Duodenal mucosa (tissue), 2 donors: ENCODE results near the gene SIRT7.

Experiments
- H3K27ac ChIP-seq: one replicate; pipeline ENCODE4 v1.7.0; 2013; ENCODE audit warnings: low read depth, low read length
- H3K27me3 ChIP-seq, 2 donors: one replicate each; pipeline ENCODE4 v1.7.0; 2013; ENCODE audit warnings: low read length in 2 of 2, control low read depth in 1 of 2; ENCODE audit not compliant: insufficient read depth in 2 of 2, control insufficient read depth in 1 of 2
- H3K36me3 ChIP-seq, 2 donors: one replicate each; pipeline ENCODE4 v1.7.0; 2013; ENCODE audit warnings: low read length in 2 of 2, control low read depth in 1 of 2; ENCODE audit not compliant: insufficient read depth in 2 of 2, control insufficient read depth in 1 of 2
- H3K4me1 ChIP-seq, 2 donors: one replicate each; pipeline ENCODE4 v1.7.0; 2013; ENCODE audit warnings: low read length in 2 of 2, control low read depth in 1 of 2; ENCODE audit not compliant: insufficient read depth in 2 of 2, control insufficient read depth in 1 of 2
- H3K4me3 ChIP-seq, 2 donors: one replicate each; pipeline ENCODE4 v1.7.0; 2013; ENCODE audit warnings: low read length in 2 of 2, low read depth in 1 of 2
- H3K9ac ChIP-seq, 2 donors: one replicate each; pipeline ENCODE4 v1.7.0; 2013; ENCODE audit warnings: low read length in 2 of 2, low read depth in 1 of 2
- H3K9me3 ChIP-seq, 2 donors: one replicate each; pipeline ENCODE4 v1.7.0; 2013; ENCODE audit warnings: low read length in 2 of 2, control low read depth in 1 of 2; ENCODE audit not compliant: control insufficient read depth in 1 of 2

SIRT7 gene

DNA sequence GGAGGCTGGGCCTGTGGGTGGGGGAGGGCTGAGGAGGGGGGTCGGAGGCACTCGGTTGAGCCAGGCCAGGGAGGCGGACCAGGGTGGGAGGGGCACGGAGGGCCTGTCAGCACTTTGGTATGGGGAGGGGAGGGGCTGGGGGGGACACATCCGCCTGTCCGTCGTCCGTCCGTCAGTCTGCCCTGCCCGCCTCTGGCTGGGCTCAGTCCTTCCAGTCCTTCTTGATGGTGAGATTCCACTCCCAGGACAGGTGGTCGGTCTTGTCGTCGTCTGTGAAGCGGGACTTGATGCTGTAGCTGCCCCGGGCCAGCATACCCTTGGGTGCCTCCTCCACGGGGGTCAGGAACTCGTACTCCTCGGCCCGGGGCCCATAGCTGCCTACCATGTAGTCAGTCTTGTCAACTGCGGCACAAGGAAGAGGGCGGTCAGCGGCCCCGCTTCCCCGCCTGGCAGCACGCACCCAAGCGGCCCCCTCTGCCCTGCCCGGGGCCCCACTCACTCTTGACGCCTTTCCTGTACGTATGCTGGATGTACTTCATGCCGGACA, 49.2 kb downstream of the SIRT7 start:
- peaks cover 61 to 71% of the 10 kb centered on the region in 2 donors for H3K4me1 ChIP-seq
- peak overlapping the region in 1 of 2 donors; percentile 89 for H3K9ac ChIP-seq
- peak overlapping the region; percentile 67 for H3K27ac ChIP-seq
- no peaks in the 10 kb centered on the region for H3K9me3 ChIP-seq
- no peaks in the 10 kb centered on the region for H3K27me3 ChIP-seq
- H3K36me3 ChIP-seq = peaks cover 17 to 25% of the 10 kb centered on the region in 2 donors
- H3K4me3 ChIP-seq = peak overlapping the region; percentile 1 to 89

DNA sequence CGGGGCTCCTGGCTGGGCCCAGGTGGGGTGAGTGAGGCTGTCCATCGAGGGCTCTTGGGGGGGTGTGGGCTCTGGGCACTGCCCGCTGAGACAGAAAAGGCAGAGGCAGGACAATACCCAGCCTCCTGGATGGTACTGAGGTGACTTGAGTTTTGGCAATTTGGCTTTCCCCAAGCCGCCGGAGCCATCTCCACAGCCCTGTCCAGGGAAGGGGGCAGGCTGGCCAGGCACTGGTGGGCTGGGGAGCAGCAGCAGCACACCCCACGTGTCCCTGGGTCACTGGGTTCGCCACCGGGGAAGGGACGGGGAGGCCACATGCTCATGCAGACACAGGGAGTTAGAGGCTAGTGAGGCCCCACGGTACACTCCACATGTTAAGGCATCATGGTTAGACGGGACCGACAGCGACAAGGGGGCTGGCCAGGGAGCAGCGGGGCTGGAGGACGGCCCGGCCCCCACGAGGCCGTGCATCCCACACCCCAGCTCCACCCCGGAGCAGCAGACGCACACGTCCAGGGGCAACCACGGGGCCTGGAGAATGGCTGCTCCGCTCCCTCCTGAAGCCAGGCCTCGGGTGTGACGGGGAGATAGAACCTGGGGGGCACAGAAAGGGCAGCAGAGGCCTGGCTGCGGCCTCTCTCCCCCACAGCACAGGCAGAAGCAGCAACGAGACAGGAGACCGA, 49.8 kb downstream of the SIRT7 start:
- no peaks in the 10 kb centered on the region for H3K9me3 ChIP-seq
- H3K36me3 ChIP-seq = peaks cover 17 to 27% of the 10 kb centered on the region in 2 donors
- H3K9ac ChIP-seq = peak overlapping the region; percentile 35 to 81
- peak overlapping the region; percentile 67 for H3K27ac ChIP-seq
- no peaks in the 10 kb centered on the region for H3K27me3 ChIP-seq
- H3K4me1 ChIP-seq = peaks cover 68 to 77% of the 10 kb centered on the region in 2 donors
- H3K4me3 ChIP-seq = peak overlapping the region in 1 of 2 donors; percentile 16

DNA sequence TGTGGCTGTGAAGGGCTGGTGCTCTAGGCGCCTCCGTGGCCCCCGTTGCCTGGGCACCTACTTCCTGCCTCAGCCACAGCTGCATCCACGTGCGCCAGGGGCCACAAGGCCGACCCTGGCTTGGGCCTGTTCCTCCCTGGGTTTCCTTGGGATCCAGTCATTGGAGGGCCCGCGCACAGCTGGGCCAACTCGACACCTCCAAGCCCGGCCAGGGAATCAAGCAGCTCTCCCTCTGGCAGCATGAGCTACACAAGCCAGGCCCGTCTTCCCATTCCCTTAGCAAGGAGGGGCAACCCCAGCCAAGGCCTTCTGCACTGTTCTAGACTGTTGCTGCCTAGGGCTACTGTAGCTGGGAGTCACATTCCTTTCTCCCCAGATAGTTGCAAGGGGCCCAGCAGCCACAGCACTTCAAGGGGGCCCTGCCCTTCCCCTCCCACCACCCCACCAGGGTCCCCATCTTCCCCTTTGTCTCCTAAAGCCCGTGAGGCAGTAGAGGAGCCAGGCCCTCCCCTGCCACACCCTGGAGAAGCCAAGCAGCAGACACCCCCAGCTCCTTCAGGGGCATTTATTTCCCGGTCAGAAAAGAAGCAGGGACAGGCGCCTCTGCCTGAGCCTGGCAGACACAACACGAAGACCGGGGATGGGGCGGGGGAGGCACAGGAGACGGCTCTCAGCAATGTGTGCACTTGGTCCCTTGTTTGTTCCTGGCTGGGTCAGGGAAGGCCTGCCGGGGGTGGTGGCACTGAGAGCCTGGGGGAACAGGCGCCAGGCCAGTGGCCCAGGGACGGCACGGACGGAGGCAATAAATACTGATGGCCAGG, 50.6 kb downstream of the SIRT7 start:
- no peaks in the 10 kb centered on the region for H3K9me3 ChIP-seq
- H3K4me3 ChIP-seq = peak overlapping the region in 1 of 2 donors; percentile 16
- peaks cover 74 to 82% of the 10 kb centered on the region in 2 donors for H3K4me1 ChIP-seq
- H3K27ac ChIP-seq = peak overlapping the region; percentile 74
- no peaks in the 10 kb centered on the region for H3K27me3 ChIP-seq
- peaks cover 17 to 29% of the 10 kb centered on the region in 2 donors for H3K36me3 ChIP-seq
- H3K9ac ChIP-seq = peak overlapping the region; percentile 35 to 81

DNA sequence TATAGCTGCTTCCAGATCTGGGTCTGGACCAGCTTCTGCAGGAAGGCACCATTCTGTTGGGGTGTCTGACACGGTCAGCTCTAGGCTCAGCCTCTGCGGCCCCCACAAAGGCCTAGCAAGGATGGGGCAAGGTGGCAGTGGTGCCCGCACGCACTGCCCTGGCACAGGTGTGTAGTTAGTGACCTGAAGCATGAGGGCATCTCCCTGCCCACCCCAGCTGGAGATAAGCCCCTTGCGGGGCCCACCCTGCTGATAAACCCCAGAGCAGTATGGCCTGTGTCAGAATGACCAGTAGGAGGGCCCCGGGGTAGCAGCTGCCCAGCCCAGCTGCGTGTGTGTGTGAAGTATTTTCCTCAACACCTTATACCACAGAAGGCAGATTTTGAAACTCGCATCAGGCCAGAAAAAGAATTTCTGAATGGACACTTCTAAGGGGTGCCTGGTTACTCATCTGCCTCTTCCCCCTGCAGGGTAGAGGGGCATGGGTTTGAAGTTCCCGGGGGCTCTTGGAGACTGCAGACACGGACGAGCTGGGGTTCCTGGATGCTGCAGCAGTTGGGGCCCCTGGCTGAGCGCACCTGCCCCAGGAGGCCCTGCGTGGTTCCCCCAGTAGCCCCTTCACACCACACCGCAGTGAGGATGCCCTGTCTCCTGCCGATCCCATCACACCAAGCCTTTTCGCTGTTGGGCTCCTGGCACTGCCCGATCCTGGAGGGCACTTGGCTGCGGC, 51.4 kb downstream of the SIRT7 start:
- peak overlapping the region; percentile 35 to 81 for H3K9ac ChIP-seq

DNA sequence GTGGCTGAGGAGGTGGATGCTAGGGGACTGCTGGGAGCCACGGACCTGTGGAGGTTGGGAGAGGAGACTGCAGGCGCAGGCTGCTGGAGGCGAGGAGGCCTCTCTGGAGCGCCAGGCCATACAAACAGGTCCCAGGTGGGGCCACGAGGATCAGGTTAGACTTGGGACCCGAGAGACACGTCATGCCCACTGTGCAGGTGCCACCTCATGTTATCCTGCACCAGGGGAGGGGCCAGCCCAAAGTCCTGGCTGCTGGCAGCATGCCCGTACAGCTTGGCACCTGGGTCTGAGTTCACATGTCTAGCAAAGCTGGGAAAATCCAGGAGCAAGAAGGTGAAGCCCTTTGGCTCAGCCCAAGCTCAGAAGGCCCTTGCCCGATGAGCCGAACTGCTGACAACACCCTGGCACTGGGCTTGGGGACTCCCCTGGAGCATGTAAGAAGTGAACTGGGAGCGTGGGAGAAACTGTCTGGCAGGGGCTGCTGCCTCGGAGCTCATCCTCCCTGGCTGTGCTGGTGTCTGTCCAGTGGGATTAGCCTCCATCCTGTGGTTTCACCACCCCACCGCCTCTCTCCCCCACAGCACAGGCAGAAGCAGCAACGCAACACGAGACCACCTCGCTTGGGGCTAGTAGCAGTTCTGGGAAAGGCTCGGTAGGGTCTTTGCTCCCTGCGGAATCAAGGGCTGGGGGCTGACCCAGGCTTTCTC, 52.1 kb downstream of the SIRT7 start:
- no peaks in the 10 kb centered on the region for H3K27me3 ChIP-seq
- H3K36me3 ChIP-seq = peaks cover 17 to 29% of the 10 kb centered on the region in 2 donors
- H3K9ac ChIP-seq = peak overlapping the region; percentile 81 to 84
- peaks cover 74 to 88% of the 10 kb centered on the region in 2 donors for H3K4me1 ChIP-seq
- peak overlapping the region; percentile 13 to 21 for H3K4me3 ChIP-seq
- no peaks in the 10 kb centered on the region for H3K9me3 ChIP-seq
- peak overlapping the region; percentile 91 for H3K27ac ChIP-seq

More for the DNA sequence above, 51.4 kb downstream of the SIRT7 start:
- Histone ChIP-seq H3K27ac (peak overlapping the region; percentile 74), H3K27me3 (no peaks in the 10 kb centered on the region), H3K36me3 (peaks cover 17 to 29% of the 10 kb centered on the region in 2 donors), H3K4me1 (peaks cover 74 to 84% of the 10 kb centered on the region in 2 donors), H3K9me3 (no peaks in the 10 kb centered on the region), H3K4me3 (peak overlapping the region; percentile 13 to 21)

DNA sequence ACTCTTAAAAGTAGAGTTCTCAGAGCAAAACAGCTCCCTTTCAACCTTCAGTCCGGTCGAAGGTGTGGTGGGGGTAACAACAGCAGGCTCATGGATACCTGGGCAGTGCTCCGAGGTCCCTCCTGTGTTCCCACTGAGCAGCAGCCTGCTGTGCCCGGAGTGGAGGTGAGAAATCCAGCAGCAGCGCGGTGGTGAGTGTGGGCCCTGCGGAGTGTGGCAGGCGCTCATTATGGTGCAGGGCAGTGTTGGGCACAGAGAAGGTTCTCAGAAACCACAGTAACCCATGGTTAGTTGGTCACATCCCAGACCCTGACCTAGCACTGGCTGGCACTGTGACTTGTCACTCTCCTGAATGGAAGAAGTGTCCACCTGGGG, 52.6 kb downstream of the SIRT7 start:
- peaks cover 74 to 88% of the 10 kb centered on the region in 2 donors for H3K4me1 ChIP-seq
- H3K4me3 ChIP-seq = no peak overlapping the region
- H3K36me3 ChIP-seq = peaks cover 17 to 29% of the 10 kb centered on the region in 2 donors
- H3K9me3 ChIP-seq = no peaks in the 10 kb centered on the region
- H3K9ac ChIP-seq = peak overlapping the region; percentile 69 to 84
- H3K27me3 ChIP-seq = no peaks in the 10 kb centered on the region
- peak overlapping the region; percentile 91 for H3K27ac ChIP-seq

DNA sequence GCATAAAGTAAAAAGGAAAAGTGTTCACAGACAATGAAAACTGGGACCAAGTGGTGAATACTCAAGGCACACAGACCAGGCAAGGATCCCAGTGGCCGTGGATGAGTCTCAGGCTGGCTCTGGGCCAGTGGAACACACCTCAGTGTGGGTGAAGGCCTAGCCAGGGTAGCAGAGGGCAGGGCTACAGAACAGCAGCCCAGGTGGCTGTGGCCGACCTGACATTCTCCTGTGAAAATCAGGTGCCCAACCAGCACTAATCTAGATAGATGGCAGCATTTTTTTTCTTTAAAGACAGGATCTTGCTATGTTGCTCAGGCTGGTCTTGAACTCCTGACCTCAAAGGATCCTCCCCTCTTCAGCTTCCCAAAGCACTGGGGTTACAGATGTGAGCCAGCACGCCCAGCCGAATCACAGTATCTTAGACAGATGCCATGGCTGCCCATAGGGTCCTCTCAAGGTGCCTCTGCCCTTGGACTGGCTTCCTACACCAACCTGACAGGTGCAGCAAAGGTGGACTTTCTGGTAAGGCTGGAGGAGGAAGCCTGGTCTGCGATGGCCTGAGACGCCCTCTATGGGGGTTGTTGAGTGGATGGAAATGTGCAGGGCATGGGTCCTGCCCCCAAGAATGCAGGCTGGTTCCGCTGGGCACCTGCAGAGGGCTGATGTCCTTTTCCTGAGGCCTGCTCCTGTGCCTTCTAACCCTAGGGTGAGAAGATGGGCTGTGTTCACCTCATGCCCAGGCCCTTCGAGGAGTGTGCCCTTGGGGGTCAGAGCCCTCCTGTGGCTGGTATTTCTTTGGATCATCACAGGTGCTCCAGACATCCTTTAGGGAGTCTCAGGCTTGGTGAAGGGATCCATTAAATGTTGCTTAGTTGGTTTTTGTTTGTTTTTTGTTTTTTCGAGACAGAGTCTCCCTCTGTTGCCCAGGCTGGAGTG, 53.9 kb downstream of the SIRT7 start:
- Histone ChIP-seq H3K27ac (peak overlapping the region; percentile 63), H3K4me3 (peak overlapping the region; percentile 11 to 41)

DNA sequence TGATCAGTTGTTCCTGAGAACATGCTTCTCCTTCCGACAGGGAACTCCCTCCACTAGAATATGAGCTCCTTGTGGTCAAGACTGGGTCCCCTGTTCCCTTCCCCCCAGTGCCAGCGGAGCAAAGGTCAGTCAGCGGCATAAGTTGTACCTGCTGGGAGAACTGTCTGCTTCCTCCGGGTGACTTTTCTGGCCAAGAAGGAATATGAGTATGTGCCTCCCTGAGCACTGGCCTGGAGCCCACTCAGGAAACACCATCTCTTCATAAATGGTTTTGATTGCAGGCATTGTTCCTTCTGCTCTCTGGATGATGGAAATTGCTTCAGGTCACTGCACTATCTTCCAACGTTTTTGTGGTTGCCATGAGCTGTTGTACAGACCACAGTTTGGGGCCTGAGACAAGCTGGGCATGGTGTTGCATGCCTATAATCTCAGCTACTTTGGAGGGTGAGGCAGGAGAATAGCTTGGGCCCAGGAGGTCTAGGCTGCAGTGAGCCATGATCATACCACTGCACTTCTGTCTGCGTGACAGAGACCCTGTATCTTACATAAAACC, 54.8 kb downstream of the SIRT7 start:
- no peaks in the 10 kb centered on the region for H3K27me3 ChIP-seq
- H3K27ac ChIP-seq = peak overlapping the region; percentile 22
- peaks cover 68 to 84% of the 10 kb centered on the region in 2 donors for H3K4me1 ChIP-seq
- peaks cover 10 to 25% of the 10 kb centered on the region in 2 donors for H3K36me3 ChIP-seq
- H3K9me3 ChIP-seq = no peaks in the 10 kb centered on the region
- peak overlapping the region; percentile 12 to 41 for H3K4me3 ChIP-seq
- peak overlapping the region; percentile 38 to 50 for H3K9ac ChIP-seq

More for the DNA sequence above, 53.9 kb downstream of the SIRT7 start:
- no peaks in the 10 kb centered on the region for H3K9me3 ChIP-seq
- peaks cover 67 to 82% of the 10 kb centered on the region in 2 donors for H3K4me1 ChIP-seq
- peak overlapping the region; percentile 0 to 84 for H3K9ac ChIP-seq
- no peaks in the 10 kb centered on the region for H3K27me3 ChIP-seq
- H3K36me3 ChIP-seq = peaks cover 15 to 23% of the 10 kb centered on the region in 2 donors
